Measurements from ENCODE around the gene PCK1. TPM values are rescaled to one million over a fixed set of nuclear protein-coding genes. Genes with fewer than 3 reads are reported as not detected.

Gene PCK1
- total RNA-seq, 1 experiment from 2014 or later: 0.17 TPM

- Mint-ChIP-seq H3K9me3 (no peaks in the 10 kb centered on the region), H3K4me1 (peaks cover 7% of the 10 kb centered on the region; the same call in 1 of the 2 replicates), H3K27me3 (ENCODE audit: low read depth) (no peaks in the 10 kb centered on the region; the same call in 1 of the 2 replicates), H3K4me3 (no peak overlapping the region), H3K27ac (no peak overlapping the region), H3K36me3 (no peaks in the 10 kb centered on the region)
- DNase-seq (ENCODE audit: low spot score) (no peak), ATAC-seq (no peak)
- CTCF ChIA-PET: interaction anchor here (5.8 kb wide), 1 partner anchor 8 kb away, joined by 37 read pairs; the partner anchor contains the start of gene ZBP1
- POLR2A ChIA-PET: no interaction called here
- TF ChIP-seq, protein P1, sequence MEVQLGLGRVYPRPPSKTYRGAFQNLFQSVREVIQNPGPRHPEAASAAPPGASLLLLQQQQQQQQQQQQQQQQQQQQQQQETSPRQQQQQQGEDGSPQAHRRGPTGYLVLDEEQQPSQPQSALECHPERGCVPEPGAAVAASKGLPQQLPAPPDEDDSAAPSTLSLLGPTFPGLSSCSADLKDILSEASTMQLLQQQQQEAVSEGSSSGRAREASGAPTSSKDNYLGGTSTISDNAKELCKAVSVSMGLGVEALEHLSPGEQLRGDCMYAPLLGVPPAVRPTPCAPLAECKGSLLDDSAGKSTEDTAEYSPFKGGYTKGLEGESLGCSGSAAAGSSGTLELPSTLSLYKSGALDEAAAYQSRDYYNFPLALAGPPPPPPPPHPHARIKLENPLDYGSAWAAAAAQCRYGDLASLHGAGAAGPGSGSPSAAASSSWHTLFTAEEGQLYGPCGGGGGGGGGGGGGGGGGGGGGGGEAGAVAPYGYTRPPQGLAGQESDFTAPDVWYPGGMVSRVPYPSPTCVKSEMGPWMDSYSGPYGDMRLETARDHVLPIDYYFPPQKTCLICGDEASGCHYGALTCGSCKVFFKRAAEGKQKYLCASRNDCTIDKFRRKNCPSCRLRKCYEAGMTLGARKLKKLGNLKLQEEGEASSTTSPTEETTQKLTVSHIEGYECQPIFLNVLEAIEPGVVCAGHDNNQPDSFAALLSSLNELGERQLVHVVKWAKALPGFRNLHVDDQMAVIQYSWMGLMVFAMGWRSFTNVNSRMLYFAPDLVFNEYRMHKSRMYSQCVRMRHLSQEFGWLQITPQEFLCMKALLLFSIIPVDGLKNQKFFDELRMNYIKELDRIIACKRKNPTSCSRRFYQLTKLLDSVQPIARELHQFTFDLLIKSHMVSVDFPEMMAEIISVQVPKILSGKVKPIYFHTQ (CRISPR knock-in tag; IDR thresholded peaks at IDR 0.05): no peak
- TF ChIP-seq, protein P2, sequence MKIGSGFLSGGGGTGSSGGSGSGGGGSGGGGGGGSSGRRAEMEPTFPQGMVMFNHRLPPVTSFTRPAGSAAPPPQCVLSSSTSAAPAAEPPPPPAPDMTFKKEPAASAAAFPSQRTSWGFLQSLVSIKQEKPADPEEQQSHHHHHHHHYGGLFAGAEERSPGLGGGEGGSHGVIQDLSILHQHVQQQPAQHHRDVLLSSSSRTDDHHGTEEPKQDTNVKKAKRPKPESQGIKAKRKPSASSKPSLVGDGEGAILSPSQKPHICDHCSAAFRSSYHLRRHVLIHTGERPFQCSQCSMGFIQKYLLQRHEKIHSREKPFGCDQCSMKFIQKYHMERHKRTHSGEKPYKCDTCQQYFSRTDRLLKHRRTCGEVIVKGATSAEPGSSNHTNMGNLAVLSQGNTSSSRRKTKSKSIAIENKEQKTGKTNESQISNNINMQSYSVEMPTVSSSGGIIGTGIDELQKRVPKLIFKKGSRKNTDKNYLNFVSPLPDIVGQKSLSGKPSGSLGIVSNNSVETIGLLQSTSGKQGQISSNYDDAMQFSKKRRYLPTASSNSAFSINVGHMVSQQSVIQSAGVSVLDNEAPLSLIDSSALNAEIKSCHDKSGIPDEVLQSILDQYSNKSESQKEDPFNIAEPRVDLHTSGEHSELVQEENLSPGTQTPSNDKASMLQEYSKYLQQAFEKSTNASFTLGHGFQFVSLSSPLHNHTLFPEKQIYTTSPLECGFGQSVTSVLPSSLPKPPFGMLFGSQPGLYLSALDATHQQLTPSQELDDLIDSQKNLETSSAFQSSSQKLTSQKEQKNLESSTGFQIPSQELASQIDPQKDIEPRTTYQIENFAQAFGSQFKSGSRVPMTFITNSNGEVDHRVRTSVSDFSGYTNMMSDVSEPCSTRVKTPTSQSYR (CRISPR knock-in tag; IDR thresholded peaks at IDR 0.05): no peak
- TF ChIP-seq, protein P3, sequence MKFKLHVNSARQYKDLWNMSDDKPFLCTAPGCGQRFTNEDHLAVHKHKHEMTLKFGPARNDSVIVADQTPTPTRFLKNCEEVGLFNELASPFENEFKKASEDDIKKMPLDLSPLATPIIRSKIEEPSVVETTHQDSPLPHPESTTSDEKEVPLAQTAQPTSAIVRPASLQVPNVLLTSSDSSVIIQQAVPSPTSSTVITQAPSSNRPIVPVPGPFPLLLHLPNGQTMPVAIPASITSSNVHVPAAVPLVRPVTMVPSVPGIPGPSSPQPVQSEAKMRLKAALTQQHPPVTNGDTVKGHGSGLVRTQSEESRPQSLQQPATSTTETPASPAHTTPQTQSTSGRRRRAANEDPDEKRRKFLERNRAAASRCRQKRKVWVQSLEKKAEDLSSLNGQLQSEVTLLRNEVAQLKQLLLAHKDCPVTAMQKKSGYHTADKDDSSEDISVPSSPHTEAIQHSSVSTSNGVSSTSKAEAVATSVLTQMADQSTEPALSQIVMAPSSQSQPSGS (CRISPR knock-in tag; IDR thresholded peaks at IDR 0.05; ENCODE audit: borderline replicate concordance, low read depth): no peak
- TF ChIP-seq EMX1 (CRISPR knock-in tag; IDR thresholded peaks at IDR 0.05) (no peak), E2F4 (CRISPR knock-in tag; IDR thresholded peaks at IDR 0.05; ENCODE audit: borderline replicate concordance, low read depth) (no peak), ZNF423 (CRISPR knock-in tag; IDR thresholded peaks at IDR 0.05) (no peak), ZNF138 (CRISPR knock-in tag; conservative IDR thresholded peaks at IDR 0.05) (no peak), ETV6 (CRISPR knock-in tag; IDR thresholded peaks at IDR 0.05) (no peak), GRHL2 (CRISPR knock-in tag; IDR thresholded peaks at IDR 0.05; ENCODE audit: insufficient replicate concordance, severe bottlenecking) (no peak), SOX15 (CRISPR knock-in tag; IDR thresholded peaks at IDR 0.05) (no peak), MXD4 (CRISPR knock-in tag; IDR thresholded peaks at IDR 0.05; ENCODE audit: borderline replicate concordance) (no peak), ELF4 (CRISPR knock-in tag; IDR thresholded peaks at IDR 0.05; ENCODE audit: low read depth) (no peak), RORB (CRISPR knock-in tag; IDR thresholded peaks at IDR 0.05) (no peak), TEAD1 (CRISPR knock-in tag; IDR thresholded peaks at IDR 0.05) (no peak)
- TF ChIP-seq, protein P4, sequence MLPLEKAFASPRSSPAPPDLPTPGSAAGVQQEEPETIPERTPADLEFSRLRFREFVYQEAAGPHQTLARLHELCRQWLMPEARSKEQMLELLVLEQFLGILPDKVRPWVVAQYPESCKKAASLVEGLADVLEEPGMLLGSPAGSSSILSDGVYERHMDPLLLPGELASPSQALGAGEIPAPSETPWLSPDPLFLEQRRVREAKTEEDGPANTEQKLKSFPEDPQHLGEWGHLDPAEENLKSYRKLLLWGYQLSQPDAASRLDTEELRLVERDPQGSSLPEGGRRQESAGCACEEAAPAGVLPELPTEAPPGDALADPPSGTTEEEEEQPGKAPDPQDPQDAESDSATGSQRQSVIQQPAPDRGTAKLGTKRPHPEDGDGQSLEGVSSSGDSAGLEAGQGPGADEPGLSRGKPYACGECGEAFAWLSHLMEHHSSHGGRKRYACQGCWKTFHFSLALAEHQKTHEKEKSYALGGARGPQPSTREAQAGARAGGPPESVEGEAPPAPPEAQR (CRISPR knock-in tag; IDR thresholded peaks at IDR 0.05): no peak
- TF ChIP-seq, protein P5, sequence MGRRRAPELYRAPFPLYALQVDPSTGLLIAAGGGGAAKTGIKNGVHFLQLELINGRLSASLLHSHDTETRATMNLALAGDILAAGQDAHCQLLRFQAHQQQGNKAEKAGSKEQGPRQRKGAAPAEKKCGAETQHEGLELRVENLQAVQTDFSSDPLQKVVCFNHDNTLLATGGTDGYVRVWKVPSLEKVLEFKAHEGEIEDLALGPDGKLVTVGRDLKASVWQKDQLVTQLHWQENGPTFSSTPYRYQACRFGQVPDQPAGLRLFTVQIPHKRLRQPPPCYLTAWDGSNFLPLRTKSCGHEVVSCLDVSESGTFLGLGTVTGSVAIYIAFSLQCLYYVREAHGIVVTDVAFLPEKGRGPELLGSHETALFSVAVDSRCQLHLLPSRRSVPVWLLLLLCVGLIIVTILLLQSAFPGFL (CRISPR knock-in tag; IDR thresholded peaks at IDR 0.05; ENCODE audit: borderline replicate concordance): no peak
- TF ChIP-seq, protein P6, sequence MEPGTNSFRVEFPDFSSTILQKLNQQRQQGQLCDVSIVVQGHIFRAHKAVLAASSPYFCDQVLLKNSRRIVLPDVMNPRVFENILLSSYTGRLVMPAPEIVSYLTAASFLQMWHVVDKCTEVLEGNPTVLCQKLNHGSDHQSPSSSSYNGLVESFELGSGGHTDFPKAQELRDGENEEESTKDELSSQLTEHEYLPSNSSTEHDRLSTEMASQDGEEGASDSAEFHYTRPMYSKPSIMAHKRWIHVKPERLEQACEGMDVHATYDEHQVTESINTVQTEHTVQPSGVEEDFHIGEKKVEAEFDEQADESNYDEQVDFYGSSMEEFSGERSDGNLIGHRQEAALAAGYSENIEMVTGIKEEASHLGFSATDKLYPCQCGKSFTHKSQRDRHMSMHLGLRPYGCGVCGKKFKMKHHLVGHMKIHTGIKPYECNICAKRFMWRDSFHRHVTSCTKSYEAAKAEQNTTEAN (CRISPR knock-in tag; IDR thresholded peaks at IDR 0.05): no peak
- TF ChIP-seq, protein P7, sequence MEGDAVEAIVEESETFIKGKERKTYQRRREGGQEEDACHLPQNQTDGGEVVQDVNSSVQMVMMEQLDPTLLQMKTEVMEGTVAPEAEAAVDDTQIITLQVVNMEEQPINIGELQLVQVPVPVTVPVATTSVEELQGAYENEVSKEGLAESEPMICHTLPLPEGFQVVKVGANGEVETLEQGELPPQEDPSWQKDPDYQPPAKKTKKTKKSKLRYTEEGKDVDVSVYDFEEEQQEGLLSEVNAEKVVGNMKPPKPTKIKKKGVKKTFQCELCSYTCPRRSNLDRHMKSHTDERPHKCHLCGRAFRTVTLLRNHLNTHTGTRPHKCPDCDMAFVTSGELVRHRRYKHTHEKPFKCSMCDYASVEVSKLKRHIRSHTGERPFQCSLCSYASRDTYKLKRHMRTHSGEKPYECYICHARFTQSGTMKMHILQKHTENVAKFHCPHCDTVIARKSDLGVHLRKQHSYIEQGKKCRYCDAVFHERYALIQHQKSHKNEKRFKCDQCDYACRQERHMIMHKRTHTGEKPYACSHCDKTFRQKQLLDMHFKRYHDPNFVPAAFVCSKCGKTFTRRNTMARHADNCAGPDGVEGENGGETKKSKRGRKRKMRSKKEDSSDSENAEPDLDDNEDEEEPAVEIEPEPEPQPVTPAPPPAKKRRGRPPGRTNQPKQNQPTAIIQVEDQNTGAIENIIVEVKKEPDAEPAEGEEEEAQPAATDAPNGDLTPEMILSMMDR (IDR thresholded peaks at IDR 0.05): no peak
- TF ChIP-seq, protein P8, sequence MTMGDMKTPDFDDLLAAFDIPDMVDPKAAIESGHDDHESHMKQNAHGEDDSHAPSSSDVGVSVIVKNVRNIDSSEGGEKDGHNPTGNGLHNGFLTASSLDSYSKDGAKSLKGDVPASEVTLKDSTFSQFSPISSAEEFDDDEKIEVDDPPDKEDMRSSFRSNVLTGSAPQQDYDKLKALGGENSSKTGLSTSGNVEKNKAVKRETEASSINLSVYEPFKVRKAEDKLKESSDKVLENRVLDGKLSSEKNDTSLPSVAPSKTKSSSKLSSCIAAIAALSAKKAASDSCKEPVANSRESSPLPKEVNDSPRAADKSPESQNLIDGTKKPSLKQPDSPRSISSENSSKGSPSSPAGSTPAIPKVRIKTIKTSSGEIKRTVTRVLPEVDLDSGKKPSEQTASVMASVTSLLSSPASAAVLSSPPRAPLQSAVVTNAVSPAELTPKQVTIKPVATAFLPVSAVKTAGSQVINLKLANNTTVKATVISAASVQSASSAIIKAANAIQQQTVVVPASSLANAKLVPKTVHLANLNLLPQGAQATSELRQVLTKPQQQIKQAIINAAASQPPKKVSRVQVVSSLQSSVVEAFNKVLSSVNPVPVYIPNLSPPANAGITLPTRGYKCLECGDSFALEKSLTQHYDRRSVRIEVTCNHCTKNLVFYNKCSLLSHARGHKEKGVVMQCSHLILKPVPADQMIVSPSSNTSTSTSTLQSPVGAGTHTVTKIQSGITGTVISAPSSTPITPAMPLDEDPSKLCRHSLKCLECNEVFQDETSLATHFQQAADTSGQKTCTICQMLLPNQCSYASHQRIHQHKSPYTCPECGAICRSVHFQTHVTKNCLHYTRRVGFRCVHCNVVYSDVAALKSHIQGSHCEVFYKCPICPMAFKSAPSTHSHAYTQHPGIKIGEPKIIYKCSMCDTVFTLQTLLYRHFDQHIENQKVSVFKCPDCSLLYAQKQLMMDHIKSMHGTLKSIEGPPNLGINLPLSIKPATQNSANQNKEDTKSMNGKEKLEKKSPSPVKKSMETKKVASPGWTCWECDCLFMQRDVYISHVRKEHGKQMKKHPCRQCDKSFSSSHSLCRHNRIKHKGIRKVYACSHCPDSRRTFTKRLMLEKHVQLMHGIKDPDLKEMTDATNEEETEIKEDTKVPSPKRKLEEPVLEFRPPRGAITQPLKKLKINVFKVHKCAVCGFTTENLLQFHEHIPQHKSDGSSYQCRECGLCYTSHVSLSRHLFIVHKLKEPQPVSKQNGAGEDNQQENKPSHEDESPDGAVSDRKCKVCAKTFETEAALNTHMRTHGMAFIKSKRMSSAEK (CRISPR knock-in tag; IDR thresholded peaks at IDR 0.05; ENCODE audit: borderline replicate concordance): no peak
These were observed 52.6 kb downstream of the PCK1 start for GRCh38 chr20:57613481-57613921.

Data from WTC11 (cell line).